GM12864 (cell line): ENCODE data around the gene RALGPS1.

Source experiments
- DNase-seq: peaks from one replicate; pipeline ENCODE4 v3.0.0-alpha.2; 2011; ENCODE audit warnings: low read depth
- H3K4me3 ChIP-seq: 2 replicates; pipeline ENCODE4 v1.5.1; 2011; ENCODE audit warnings: mild to moderate bottlenecking, low read depth, low read length, control low read depth
- CTCF ChIP-seq: IDR thresholded peaks from 2 replicates; pipeline ENCODE4 v1.5.1; 2011; ENCODE audit warnings: low read depth, mild to moderate bottlenecking, moderate library complexity, low read length, control low read depth, inconsistent platforms; ENCODE audit errors: missing control alignments

RALGPS1 gene

GRCh38 chr9:127200106-127200862 lies 285.7 kb downstream of the RALGPS1 start:
- TF ChIP-seq CTCF = no peak
- H3K4me3 ChIP-seq = no peak overlapping the region
- no peak for DNase-seq

- no peak for DNase-seq
- H3K4me3 ChIP-seq = no peak overlapping the region
- TF ChIP-seq CTCF = no peak
Measured at GRCh38 chr9:127201071-127201541, 286.5 kb downstream of the RALGPS1 start.

- H3K4me3 ChIP-seq = no peak overlapping the region
- no peak for DNase-seq
- TF ChIP-seq CTCF = no peak
Measured at GRCh38 chr9:127201731-127202130, 287.1 kb downstream of the RALGPS1 start.

GRCh38 chr9:127202461-127203169 lies 288.0 kb downstream of the RALGPS1 start:
- DNase-seq = no peak
- H3K4me3 ChIP-seq = no peak overlapping the region
- TF ChIP-seq CTCF = no peak

- no peak for TF ChIP-seq CTCF
- no peak overlapping the region for H3K4me3 ChIP-seq
- DNase-seq = no peak
Measured at GRCh38 chr9:127203681-127204327, 289.2 kb downstream of the RALGPS1 start.

- no peak for DNase-seq
- TF ChIP-seq CTCF = peak; percentile 27
- no peak overlapping the region for H3K4me3 ChIP-seq
Measured at GRCh38 chr9:127204771-127205470, 290.3 kb downstream of the RALGPS1 start.
